Measurements from ENCODE around the gene AP1G2.
"Not testable (repeated sequence)": the region's sequence is repeated elsewhere in the genome, so short reads cannot be mapped to it uniquely, and the experiment has no call there.

AP1G2 gene

GRCh38 chr14:23600322-23600707 is 32.7 kb upstream of the AP1G2 start:
- no peak overlapping the region for H3K27ac ChIP-seq (ENCODE audit: low read length, poor library complexity, severe bottlenecking)
- no peak overlapping the region for H2AK5ac ChIP-seq (ENCODE audit: low read length, severe bottlenecking)
- no peak overlapping the region for H3K9ac ChIP-seq (ENCODE audit: low read length)
- no peak overlapping the region for H4K8ac ChIP-seq (ENCODE audit: low read length)
- no peak overlapping the region for H2BK5ac ChIP-seq (ENCODE audit: low read depth, low read length, poor library complexity, severe bottlenecking)
- peaks cover 9 to 13% of the 10 kb centered on the region in 2 experiments for H3K27me3 ChIP-seq (ENCODE audit: control insufficient read depth in 1 of 2, insufficient read depth in 1 of 2, low read length in 2 of 2)
- H3K79me1 ChIP-seq (replicated peaks; ENCODE audit: low read length, poor library complexity, severe bottlenecking) = no peaks in the 10 kb centered on the region
- H4K91ac ChIP-seq (ENCODE audit: low read length) = no peak overlapping the region
- no peak overlapping the region for H3K4me3 ChIP-seq (ENCODE audit: insufficient read depth in 1 of 2, low read depth in 1 of 2, low read length in 2 of 2)
- no peak overlapping the region for H3K18ac ChIP-seq (ENCODE audit: low read depth in 1 of 2, low read length in 2 of 2)
- H3K4me1 ChIP-seq (ENCODE audit: control insufficient read depth, insufficient read depth, low read depth, low read length) = no peaks in the 10 kb centered on the region
- peaks cover 3% of the 10 kb centered on the region for H3K9me3 ChIP-seq (ENCODE audit: control insufficient read depth, low read length)
- H2BK15ac ChIP-seq (ENCODE audit: low read depth, poor library complexity, severe bottlenecking) = no peak overlapping the region
- 82% methylated on average over 1 of the region's 2 CpGs for WGBS
- H2BK120ac ChIP-seq (ENCODE audit: low read depth, low read length) = no peak overlapping the region
- H3K4ac ChIP-seq (ENCODE audit: low read depth in 1 of 2, low read length in 2 of 2) = no peak overlapping the region
- no peak for DNase-seq
- no peaks in the 10 kb centered on the region for H3K36me3 ChIP-seq (ENCODE audit: control insufficient read depth in 1 of 2, insufficient read depth in 2 of 2, low read depth in 1 of 2, low read length in 2 of 2)
- no peak overlapping the region for H2BK12ac ChIP-seq (ENCODE audit: low read length in 2 of 2)
- H3K4me2 ChIP-seq (ENCODE audit: low read length, poor library complexity, severe bottlenecking) = no peak overlapping the region
- H3K14ac ChIP-seq (ENCODE audit: low read length in 2 of 2) = no peak overlapping the region
- no peak overlapping the region for H3K23ac ChIP-seq (ENCODE audit: low read length in 2 of 2)
- H2AFZ ChIP-seq (ENCODE audit: low read depth, low read length) = no peak overlapping the region

GRCh38 chr14:23594191-23594590 is 26.6 kb upstream of the AP1G2 start:
- H3K14ac ChIP-seq (ENCODE audit: low read length in 2 of 2); H3K4me2 ChIP-seq (ENCODE audit: low read length, poor library complexity, severe bottlenecking); H3K9ac ChIP-seq (ENCODE audit: low read length); H3K9me3 ChIP-seq (ENCODE audit: control insufficient read depth, low read length); H3K4me1 ChIP-seq (ENCODE audit: control insufficient read depth, insufficient read depth, low read depth, low read length); DNase-seq; H4K8ac ChIP-seq (ENCODE audit: low read length); H4K91ac ChIP-seq (ENCODE audit: low read length); H3K27ac ChIP-seq (ENCODE audit: low read length, poor library complexity, severe bottlenecking); H2BK120ac ChIP-seq (ENCODE audit: low read depth, low read length); H3K79me1 ChIP-seq (replicated peaks; ENCODE audit: low read length, poor library complexity, severe bottlenecking); H2BK5ac ChIP-seq (ENCODE audit: low read depth, low read length, poor library complexity, severe bottlenecking); H2AFZ ChIP-seq (ENCODE audit: low read depth, low read length); H2AK5ac ChIP-seq (ENCODE audit: low read length, severe bottlenecking); H2BK15ac ChIP-seq (ENCODE audit: low read depth, poor library complexity, severe bottlenecking); H3K23ac ChIP-seq (ENCODE audit: low read length in 2 of 2); H3K4ac ChIP-seq (ENCODE audit: low read depth in 1 of 2, low read length in 2 of 2); H3K36me3 ChIP-seq (ENCODE audit: control insufficient read depth in 1 of 2, insufficient read depth in 2 of 2, low read depth in 1 of 2, low read length in 2 of 2); H3K18ac ChIP-seq (ENCODE audit: low read depth in 1 of 2, low read length in 2 of 2); H3K4me3 ChIP-seq (ENCODE audit: insufficient read depth in 1 of 2, low read depth in 1 of 2, low read length in 2 of 2); H2BK12ac ChIP-seq (ENCODE audit: low read length in 2 of 2): not testable (repeated sequence)
- 71% methylated on average over 2 of the region's 3 CpGs for WGBS
- H3K27me3 ChIP-seq (ENCODE audit: control insufficient read depth in 1 of 2, insufficient read depth in 1 of 2, low read length in 2 of 2) = peaks cover 5 to 19% of the 10 kb centered on the region in 2 experiments

DNA sequence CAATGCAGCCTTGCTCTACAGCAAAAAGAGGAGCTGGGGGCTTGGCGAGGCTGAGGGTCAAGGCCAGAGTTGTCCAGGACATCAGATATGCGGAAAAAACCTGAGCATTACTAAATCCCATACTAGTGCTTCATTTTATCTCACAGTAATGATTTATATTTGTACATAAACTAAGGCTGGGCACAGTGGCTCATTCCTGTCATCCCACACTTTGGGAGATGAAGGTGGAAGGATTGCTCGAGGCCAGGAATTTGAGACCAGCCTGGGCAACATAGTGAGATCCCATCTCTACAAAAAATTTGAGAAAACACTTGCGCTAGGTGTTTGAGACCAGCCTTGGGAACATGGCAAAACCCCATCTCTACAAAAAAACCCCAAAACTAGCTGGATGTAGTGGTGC is 22.6 kb upstream of the AP1G2 start:
- no peak overlapping the region for H2AK5ac ChIP-seq (ENCODE audit: low read length, severe bottlenecking)
- no peaks in the 10 kb centered on the region for H3K9me3 ChIP-seq (ENCODE audit: control insufficient read depth, low read length)
- no peak overlapping the region for H2BK120ac ChIP-seq (ENCODE audit: low read depth, low read length)
- peaks cover 5 to 19% of the 10 kb centered on the region in 2 experiments for H3K27me3 ChIP-seq (ENCODE audit: control insufficient read depth in 1 of 2, insufficient read depth in 1 of 2, low read length in 2 of 2)
- no peaks in the 10 kb centered on the region for H3K4me1 ChIP-seq (ENCODE audit: control insufficient read depth, insufficient read depth, low read depth, low read length)
- no peak overlapping the region for H4K8ac ChIP-seq (ENCODE audit: low read length)
- H4K91ac ChIP-seq (ENCODE audit: low read length) = no peak overlapping the region
- no peak overlapping the region for H3K4me2 ChIP-seq (ENCODE audit: low read length, poor library complexity, severe bottlenecking)
- no peak overlapping the region for H3K4me3 ChIP-seq (ENCODE audit: insufficient read depth in 1 of 2, low read depth in 1 of 2, low read length in 2 of 2)
- no peak overlapping the region for H3K4ac ChIP-seq (ENCODE audit: low read depth in 1 of 2, low read length in 2 of 2)
- no peak overlapping the region for H3K23ac ChIP-seq (ENCODE audit: low read length in 2 of 2)
- H2AFZ ChIP-seq (ENCODE audit: low read depth, low read length) = no peak overlapping the region
- DNase-seq = no peak
- no peak overlapping the region for H2BK12ac ChIP-seq (ENCODE audit: low read length in 2 of 2)
- H2BK15ac ChIP-seq (ENCODE audit: low read depth, poor library complexity, severe bottlenecking) = no peak overlapping the region
- H3K14ac ChIP-seq (ENCODE audit: low read length in 2 of 2) = no peak overlapping the region
- WGBS = 60% methylated on average over 1 of the region's 4 CpGs
- no peaks in the 10 kb centered on the region for H3K36me3 ChIP-seq (ENCODE audit: control insufficient read depth in 1 of 2, insufficient read depth in 2 of 2, low read depth in 1 of 2, low read length in 2 of 2)
- H3K27ac ChIP-seq (ENCODE audit: low read length, poor library complexity, severe bottlenecking) = no peak overlapping the region
- H3K79me1 ChIP-seq (replicated peaks; ENCODE audit: low read length, poor library complexity, severe bottlenecking) = no peaks in the 10 kb centered on the region
- no peak overlapping the region for H2BK5ac ChIP-seq (ENCODE audit: low read depth, low read length, poor library complexity, severe bottlenecking)
- H3K9ac ChIP-seq (ENCODE audit: low read length) = no peak overlapping the region
- no peak overlapping the region for H3K18ac ChIP-seq (ENCODE audit: low read depth in 1 of 2, low read length in 2 of 2)

DNA sequence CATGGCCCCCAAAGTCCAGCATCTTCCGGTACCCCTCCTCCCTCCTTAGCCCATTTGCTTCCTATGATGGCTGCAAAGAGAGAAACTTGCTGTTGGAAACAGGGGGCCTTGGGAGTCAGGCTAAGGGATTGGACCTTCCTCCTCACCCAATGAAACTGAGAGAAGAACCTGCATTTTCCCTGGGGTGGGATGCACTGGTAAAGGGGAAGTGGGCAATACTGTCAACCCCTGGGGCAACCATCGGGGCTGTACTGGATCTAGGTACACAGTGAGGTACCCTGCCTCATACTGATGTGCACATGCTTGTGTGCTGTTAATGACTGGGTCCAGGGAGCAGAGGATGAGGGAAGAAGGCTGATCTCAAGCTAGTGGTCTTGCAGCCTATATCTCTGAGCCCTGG is 22.0 kb upstream of the AP1G2 start:
- no peak overlapping the region for H3K4me2 ChIP-seq (ENCODE audit: low read length, poor library complexity, severe bottlenecking)
- H4K91ac ChIP-seq (ENCODE audit: low read length) = no peak overlapping the region
- H3K27ac ChIP-seq (ENCODE audit: low read length, poor library complexity, severe bottlenecking) = no peak overlapping the region
- no peaks in the 10 kb centered on the region for H3K9me3 ChIP-seq (ENCODE audit: control insufficient read depth, low read length)
- H3K79me1 ChIP-seq (replicated peaks; ENCODE audit: low read length, poor library complexity, severe bottlenecking) = no peaks in the 10 kb centered on the region
- H2BK120ac ChIP-seq (ENCODE audit: low read depth, low read length) = no peak overlapping the region
- no peak overlapping the region for H3K23ac ChIP-seq (ENCODE audit: low read length in 2 of 2)
- peak overlapping the region; percentile 21 for H4K8ac ChIP-seq (ENCODE audit: low read length)
- H2BK12ac ChIP-seq (ENCODE audit: low read length in 2 of 2) = no peak overlapping the region
- no peak overlapping the region for H2AFZ ChIP-seq (ENCODE audit: low read depth, low read length)
- no peak overlapping the region for H2AK5ac ChIP-seq (ENCODE audit: low read length, severe bottlenecking)
- no peaks in the 10 kb centered on the region for H3K36me3 ChIP-seq (ENCODE audit: control insufficient read depth in 1 of 2, insufficient read depth in 2 of 2, low read depth in 1 of 2, low read length in 2 of 2)
- peak overlapping the region in 1 of 2 experiments; percentile 48 for H3K14ac ChIP-seq (ENCODE audit: low read length in 2 of 2)
- H3K27me3 ChIP-seq (ENCODE audit: control insufficient read depth in 1 of 2, insufficient read depth in 1 of 2, low read length in 2 of 2) = peaks cover 5 to 14% of the 10 kb centered on the region in 2 experiments
- no peak for DNase-seq
- no peaks in the 10 kb centered on the region for H3K4me1 ChIP-seq (ENCODE audit: control insufficient read depth, insufficient read depth, low read depth, low read length)
- H3K18ac ChIP-seq (ENCODE audit: low read depth in 1 of 2, low read length in 2 of 2) = peak overlapping the region in 1 of 2 experiments; percentile 43
- H3K4ac ChIP-seq (ENCODE audit: low read depth in 1 of 2, low read length in 2 of 2) = no peak overlapping the region
- H2BK15ac ChIP-seq (ENCODE audit: low read depth, poor library complexity, severe bottlenecking) = no peak overlapping the region
- H2BK5ac ChIP-seq (ENCODE audit: low read depth, low read length, poor library complexity, severe bottlenecking) = no peak overlapping the region
- H3K4me3 ChIP-seq (ENCODE audit: insufficient read depth in 1 of 2, low read depth in 1 of 2, low read length in 2 of 2) = no peak overlapping the region
- H3K9ac ChIP-seq (ENCODE audit: low read length) = no peak overlapping the region
- WGBS = 89% methylated on average over 1 of the region's 2 CpGs
